HEK293 (cell line): ENCODE results near the gene BRDT.

Source experiments
- CTCF ChIA-PET: fragments of 350-600 bp; formaldehyde crosslinking; extraction: SDS; loops from one replicate; lab custom pipeline; 2021; ENCODE audit warnings: antibody characterized with exemption; lab: Yijun Ruan, JAX
- POLR2A ChIA-PET: fragments of 300-600 bp; formaldehyde crosslinking; extraction: SDS; loops from one replicate; lab custom pipeline; 2020; ENCODE audit warnings: antibody characterized with exemption, inconsistent platforms; lab: Yijun Ruan, JAX
- H3K27ac ChIP-seq: fragments of 200-500 bp; sonication (Bioruptor generic); 2 replicates; pipeline ENCODE4 v1.5.1; 2014; ENCODE audit warnings: low read depth, low read length, control low read depth, inconsistent platforms; ENCODE audit errors: extremely low read depth
- H3K36me3 ChIP-seq, 2 experiments: fragments of 200-500 bp in 1 of 2; sonication (Bioruptor generic) in 1 of 2; 1 replicate in 1 of 2; 2 replicates in 1 of 2; pipeline ENCODE4 v1.5.1; 2014 to 2017; ENCODE audit warnings: inconsistent platforms in 2 of 2, low read length in 2 of 2; ENCODE audit not compliant: control insufficient read depth in 2 of 2, insufficient read depth in 1 of 2
- H3K4me1 ChIP-seq: fragments of 200-500 bp; sonication (Bioruptor generic); 2 replicates; pipeline ENCODE4 v1.5.1; 2014; ENCODE audit warnings: mild to moderate bottlenecking, low read length, inconsistent platforms; ENCODE audit not compliant: control insufficient read depth, insufficient read depth
- H3K4me3 ChIP-seq: 2 replicates; pipeline ENCODE4 v1.5.1; 2011; ENCODE audit warnings: low read depth, mild to moderate bottlenecking, control low read depth, low read length, moderate library complexity
- H3K9me3 ChIP-seq: fragments of 200-500 bp; sonication (Bioruptor generic); 2 replicates; pipeline ENCODE4 v1.5.1; 2014; ENCODE audit warnings: low read depth, low read length, inconsistent platforms; ENCODE audit not compliant: control insufficient read depth, insufficient read depth
- PRDM1 ChIP-seq: fragments of 450-650 bp; formaldehyde crosslinking; IDR thresholded peaks from 2 replicates; pipeline ENCODE4; 2016; ENCODE audit warnings: missing biosample characterization, missing genetic modification characterization
- PRDM10 ChIP-seq: fragments of 450-650 bp; formaldehyde crosslinking; IDR thresholded peaks from 2 replicates; pipeline ENCODE4 v1.5.1; 2016; ENCODE audit warnings: missing biosample characterization, missing genetic modification characterization
- TSHZ1 ChIP-seq: fragments of 450-650 bp; formaldehyde crosslinking; IDR thresholded peaks from 2 replicates; pipeline ENCODE4 v1.5.1; 2016; ENCODE audit warnings: missing biosample characterization, missing genetic modification characterization, borderline replicate concordance
- ZBTB49 ChIP-seq: fragments of 450-650 bp; formaldehyde crosslinking; IDR thresholded peaks from 2 replicates; pipeline ENCODE4 v1.5.1; 2016; ENCODE audit warnings: missing biosample characterization, missing genetic modification characterization, low read depth
- ZBTB8A ChIP-seq: fragments of 450-650 bp; formaldehyde crosslinking; IDR thresholded peaks from 2 replicates; pipeline ENCODE4 v1.5.1; 2016; ENCODE audit warnings: missing biosample characterization, missing genetic modification characterization
- ZNF146 ChIP-seq: fragments of 450-650 bp; formaldehyde crosslinking; IDR thresholded peaks from 2 replicates; pipeline ENCODE4 v1.5.1; 2016; ENCODE audit warnings: missing biosample characterization, missing genetic modification characterization
- ZNF16 ChIP-seq: fragments of 450-650 bp; formaldehyde crosslinking; IDR thresholded peaks from 2 replicates; pipeline ENCODE4 v1.5.1; 2016; ENCODE audit warnings: low read depth, missing biosample characterization, missing genetic modification characterization
- ZNF580 ChIP-seq: fragments of 450-650 bp; formaldehyde crosslinking; IDR thresholded peaks from 2 replicates; pipeline ENCODE4 v1.5.1; 2016; ENCODE audit warnings: missing biosample characterization, missing genetic modification characterization
- ZNF596 ChIP-seq: fragments of 450-650 bp; IDR thresholded peaks from 2 replicates; pipeline ENCODE4 v1.5.0; 2018; ENCODE audit warnings: missing biosample characterization, mild to moderate bottlenecking, missing genetic modification characterization, moderate library complexity
- ZNF677 ChIP-seq: fragments of 450-650 bp; IDR thresholded peaks from 2 replicates; pipeline ENCODE4 v1.5.0; 2018; ENCODE audit warnings: missing biosample characterization, mild to moderate bottlenecking, missing genetic modification characterization, moderate library complexity
- ZSCAN16 ChIP-seq: fragments of 450-650 bp; formaldehyde crosslinking; IDR thresholded peaks from 2 replicates; pipeline ENCODE4 v1.5.1; 2016; ENCODE audit warnings: missing biosample characterization, missing genetic modification characterization

BRDT gene

GRCh38 chr1:91949356-91949699 lies at the start of gene BRDT:
Gene BRDT, plus strand, starts transcription at chr1:91949401. Its CDS starts 13,354 bp downstream, at chr1:91962755.
- no peak within 1 kb of the TSS for H3K4me3 ChIP-seq
- POLR2A ChIA-PET, result no interaction called here

More at GRCh38 chr1:91949356-91949699, at the start of gene BRDT:
- Histone ChIP-seq H3K36me3 (no peaks in the 10 kb centered on the region), H3K4me1 (no peaks in the 10 kb centered on the region), H3K9me3 (no peaks in the 10 kb centered on the region), H3K27ac (no peak within 1 kb of the TSS)
- TF ChIP-seq ZNF146 (tag by site-specific recombination) (no peak), TSHZ1 (no peak), ZSCAN16 (tag by site-specific recombination) (no peak), ZNF16 (tag by site-specific recombination) (no peak), ZBTB8A (tag by site-specific recombination) (no peak), ZNF677 (no peak), ZNF596 (tag by site-specific recombination) (no peak), ZBTB49 (tag by site-specific recombination) (no peak), PRDM1 (no peak), PRDM10 (tag by site-specific recombination) (no peak), ZNF580 (tag by site-specific recombination) (no peak)
- CTCF ChIA-PET, result no interaction called here
